A673 (cell line): ENCODE results near the gene EXOC3L1. TPM values are rescaled to one million over a fixed set of nuclear protein-coding genes. Genes with fewer than 3 reads are reported as not detected.

Experiments used
- BruUV-seq: library from RNA; stranded (reverse); fragments of 400-500 nt; replicated peaks from 2 replicates; lab custom pipeline; 2021; lab: Mats Ljungman, UMichigan
- CTCF ChIA-PET: fragments of 300-600 bp; sonication (Branson Sonifier 250); formaldehyde crosslinking; loops from one replicate; lab custom pipeline; 2022; ENCODE audit warnings: antibody characterized with exemption; lab: Charles Lee
- POLR2A ChIA-PET: fragments of 300-600 bp; sonication (Branson Sonifier 250); formaldehyde crosslinking; loops from one replicate; lab custom pipeline; 2022; ENCODE audit warnings: antibody characterized with exemption; ENCODE audit not compliant: low non-redundant PET; lab: Charles Lee
- DNase-seq: peaks from one replicate; pipeline ENCODE4 v3.0.0-alpha.2; 2015; ENCODE audit warnings: low spot score
- H3K27ac ChIP-seq: fragments of 200-600 bp; sonication (generic); 2 replicates; pipeline ENCODE4 v1.5.1; 2016; ENCODE audit warnings: mixed run types, low read depth, mild to moderate bottlenecking, mixed read lengths, antibody characterized with exemption, low read length; ENCODE audit not compliant: poor library complexity, severe bottlenecking
- H3K27me3 ChIP-seq: fragments of 200-600 bp; sonication (generic); replicated peaks from 2 replicates; pipeline ENCODE4 v1.6.1; 2017; ENCODE audit warnings: mixed run types, low read depth, mild to moderate bottlenecking, mixed read lengths, antibody characterized with exemption, low read length; ENCODE audit not compliant: insufficient read depth, poor library complexity
- H3K36me3 ChIP-seq: fragments of 200-600 bp; sonication (generic); 2 replicates; pipeline ENCODE4 v1.6.1; 2016; ENCODE audit warnings: mixed run types, mild to moderate bottlenecking, mixed read lengths, antibody characterized with exemption, low read length; ENCODE audit not compliant: insufficient read depth, poor library complexity, severe bottlenecking
- H3K4me1 ChIP-seq: fragments of 200-600 bp; sonication (generic); 2 replicates; pipeline ENCODE4 v1.6.1; 2017; ENCODE audit warnings: mixed run types, mild to moderate bottlenecking, mixed read lengths, antibody characterized with exemption, low read length; ENCODE audit not compliant: insufficient read depth, poor library complexity, severe bottlenecking
- H3K4me3 ChIP-seq: fragments of 200-600 bp; sonication (generic); 2 replicates; pipeline ENCODE4 v1.5.1; 2016; ENCODE audit warnings: low read depth, mixed run types, mild to moderate bottlenecking, mixed read lengths, low read length; ENCODE audit not compliant: poor library complexity, severe bottlenecking
- H3K9me3 ChIP-seq: fragments of 200-600 bp; sonication (generic); 2 replicates; pipeline ENCODE4 v1.6.1; 2016; ENCODE audit warnings: mixed run types, low read depth, mild to moderate bottlenecking, mixed read lengths, antibody characterized with exemption, low read length; ENCODE audit not compliant: poor library complexity, severe bottlenecking
- EZH2 ChIP-seq: fragments of 200-600 bp; sonication (generic); IDR thresholded peaks from 2 replicates; pipeline ENCODE4 v1.6.1; 2017; ENCODE audit warnings: borderline replicate concordance, low read depth, mild to moderate bottlenecking, mixed read lengths, antibody characterized with exemption, low read length; ENCODE audit not compliant: poor library complexity, severe bottlenecking
- intact Hi-C: fragments of 100-400 bp; cut with micrococcal nuclease; formaldehyde crosslinking; loops from one replicate; pipeline ENCODE4 v1.10.0; 2022; ENCODE audit not compliant: unreplicated experiment
- total RNA-seq: library from RNA; stranded (reverse); gene quantifications from 2 replicates; pipeline ENCODE4 v1.2.3, GENCODE V29; 2021
- TF ChIP-seq, protein P1 (sequence below): fragments of 300-800, 200-600 bp; sonication (generic); conservative IDR thresholded peaks from 2 replicates; pipeline ENCODE4 v1.5.1; 2017; ENCODE audit warnings: low read depth, mild to moderate bottlenecking, antibody characterized with exemption, low read length, moderate library complexity, mixed read lengths

EXOC3L1 gene
- total RNA-seq, 1 experiment from 2014 or later = 0.32 TPM

- DNase-seq = no peak
- Histone ChIP-seq H3K4me1 (peaks cover 13% of the 10 kb centered on the region), H3K27ac (no peak overlapping the region), H3K9me3 (no peaks in the 10 kb centered on the region), H3K36me3 (peaks cover 67% of the 10 kb centered on the region), H3K27me3 (no peaks in the 10 kb centered on the region), H3K4me3 (no peak overlapping the region)
- ChIA-PET CTCF (interaction anchor here (0.7 to 0.9 kb wide), 2 partner anchors 67 to 230 kb away, joined by 3 to 4 read pairs; no protein-coding TSS in a partner anchor), POLR2A (interaction anchor here (0.5 kb wide), 1 partner anchor 126 kb away, joined by 3 read pairs; no protein-coding TSS in a partner anchor)
- no TSS peak for BruUV-seq
- TF ChIP-seq EZH2 = no peak
- TF ChIP-seq, protein P1, sequence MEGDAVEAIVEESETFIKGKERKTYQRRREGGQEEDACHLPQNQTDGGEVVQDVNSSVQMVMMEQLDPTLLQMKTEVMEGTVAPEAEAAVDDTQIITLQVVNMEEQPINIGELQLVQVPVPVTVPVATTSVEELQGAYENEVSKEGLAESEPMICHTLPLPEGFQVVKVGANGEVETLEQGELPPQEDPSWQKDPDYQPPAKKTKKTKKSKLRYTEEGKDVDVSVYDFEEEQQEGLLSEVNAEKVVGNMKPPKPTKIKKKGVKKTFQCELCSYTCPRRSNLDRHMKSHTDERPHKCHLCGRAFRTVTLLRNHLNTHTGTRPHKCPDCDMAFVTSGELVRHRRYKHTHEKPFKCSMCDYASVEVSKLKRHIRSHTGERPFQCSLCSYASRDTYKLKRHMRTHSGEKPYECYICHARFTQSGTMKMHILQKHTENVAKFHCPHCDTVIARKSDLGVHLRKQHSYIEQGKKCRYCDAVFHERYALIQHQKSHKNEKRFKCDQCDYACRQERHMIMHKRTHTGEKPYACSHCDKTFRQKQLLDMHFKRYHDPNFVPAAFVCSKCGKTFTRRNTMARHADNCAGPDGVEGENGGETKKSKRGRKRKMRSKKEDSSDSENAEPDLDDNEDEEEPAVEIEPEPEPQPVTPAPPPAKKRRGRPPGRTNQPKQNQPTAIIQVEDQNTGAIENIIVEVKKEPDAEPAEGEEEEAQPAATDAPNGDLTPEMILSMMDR = no peak
- intact Hi-C loops = no loop called here
These were observed 7.8 kb upstream of the EXOC3L1 start for GRCh38 chr16:67197704-67198103.

DNA sequence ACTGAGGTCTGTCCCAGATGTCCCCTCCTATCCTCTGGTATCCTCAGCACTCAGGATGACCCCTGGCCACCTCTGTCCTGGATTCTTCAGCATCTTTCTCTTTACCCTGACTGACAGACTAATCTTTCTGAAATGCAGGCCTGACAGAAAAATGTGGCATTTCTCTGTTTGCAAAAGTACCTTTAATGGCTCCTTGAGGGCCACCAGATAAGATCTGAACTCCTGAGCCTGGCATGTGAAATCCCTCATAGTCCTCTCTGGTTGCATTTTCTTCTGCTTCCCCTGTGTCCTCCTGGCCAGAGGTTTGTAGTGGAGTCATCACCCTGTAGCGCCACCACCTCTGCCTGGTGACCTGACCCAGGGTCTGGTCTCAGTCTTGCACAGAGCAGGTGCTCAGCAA, 6.9 kb upstream of the EXOC3L1 start:
- H3K4me3 ChIP-seq = no peak overlapping the region
- H3K36me3 ChIP-seq = peaks cover 59% of the 10 kb centered on the region
- intact Hi-C loops = no loop called here
- no peaks in the 10 kb centered on the region for H3K27me3 ChIP-seq
- no peak for DNase-seq
- peaks cover 14% of the 10 kb centered on the region for H3K4me1 ChIP-seq
- BruUV-seq = no TSS peak
- POLR2A ChIA-PET = interaction anchor here (0.6 kb wide), 1 partner anchor 12 kb away, joined by 3 read pairs; no protein-coding TSS in a partner anchor
- CTCF ChIA-PET = no interaction called here
- H3K9me3 ChIP-seq = no peaks in the 10 kb centered on the region
- TF ChIP-seq EZH2 = no peak
- TF ChIP-seq, protein P1 = no peak
- no peak overlapping the region for H3K27ac ChIP-seq

DNA sequence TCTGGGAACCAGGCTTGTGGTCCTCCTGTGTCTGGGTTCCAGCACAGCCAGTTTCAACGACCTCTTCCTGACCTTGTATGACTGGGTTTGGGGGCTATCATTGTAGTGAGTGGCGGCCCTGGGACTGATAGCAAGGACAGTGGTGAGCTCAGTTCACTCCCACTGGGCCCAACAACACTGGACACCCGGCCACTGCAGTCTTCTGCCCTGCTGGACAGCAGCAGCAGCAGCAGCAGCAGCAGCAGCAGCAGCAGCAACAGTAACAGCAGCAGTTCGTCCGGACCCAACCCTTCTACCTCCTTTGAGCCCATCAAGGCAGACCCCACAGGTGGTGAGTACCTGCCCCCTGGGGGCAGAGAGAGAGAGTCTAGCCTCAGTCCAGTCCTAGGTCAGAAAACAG, 5.7 kb upstream of the EXOC3L1 start:
- no peaks in the 10 kb centered on the region for H3K27me3 ChIP-seq
- peaks cover 18% of the 10 kb centered on the region for H3K4me1 ChIP-seq
- ChIA-PET POLR2A (no interaction called here), CTCF (interaction anchor here (0.5 kb wide), 1 partner anchor 333 kb away, joined by 3 read pairs; the partner anchor contains the start of gene RIPOR1)
- no TSS peak for BruUV-seq
- H3K27ac ChIP-seq = no peak overlapping the region
- no peak overlapping the region for H3K4me3 ChIP-seq
- no peak for TF ChIP-seq EZH2
- TF ChIP-seq, protein P1 = no peak
- H3K9me3 ChIP-seq = no peaks in the 10 kb centered on the region
- DNase-seq = no peak
- intact Hi-C loops = no loop called here
- peaks cover 52% of the 10 kb centered on the region for H3K36me3 ChIP-seq
